GM21576 (cell line): Measurements from ENCODE around the gene SLC36A3.
A peak's percentile ranks its signal among the peaks of the same experiment; 100 is the strongest.
"Not testable (repeated sequence)": the region's sequence is repeated elsewhere in the genome, so short reads cannot be mapped to it uniquely, and the experiment has no call there.

ENCODE experiments used
- ATAC-seq: cut with Tn5 transposase; IDR thresholded peaks from one replicate; pipeline ENCODE4 v1.9.1; 2021; ENCODE audit warnings: mild to moderate bottlenecking, moderate library complexity; ENCODE audit not compliant: unreplicated experiment

Gene SLC36A3

GRCh38 chr5:151309266-151309665 lies 5.7 kb upstream of the SLC36A3 start:
- not testable (repeated sequence) for ATAC-seq

GRCh38 chr5:151298063-151298855 lies 5.3 kb downstream of the SLC36A3 start:
- ATAC-seq, result no peak

DNA sequence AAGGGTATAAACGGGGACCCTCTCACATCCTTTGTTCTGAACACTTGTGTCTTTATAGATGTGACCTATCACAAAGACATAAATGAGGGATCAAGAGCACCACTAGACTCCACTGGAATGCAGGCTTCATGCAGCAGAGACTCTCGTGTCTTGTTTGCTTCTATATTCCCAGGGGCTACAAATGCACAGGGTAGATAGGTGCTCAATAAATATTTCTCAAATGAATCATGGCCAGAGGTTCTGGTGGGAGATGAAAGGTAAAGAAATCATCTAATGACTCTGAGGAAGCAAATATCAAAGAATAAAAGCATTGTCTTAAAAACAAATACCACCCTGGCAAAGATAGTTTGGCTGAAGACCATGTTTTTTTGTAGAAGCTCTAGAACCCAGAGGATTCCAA lies 6.6 kb downstream of the SLC36A3 start:
- ATAC-seq, result no peak

- no peak for ATAC-seq
Measured at GRCh38 chr5:151296478-151296830, 7.1 kb downstream of the SLC36A3 start.

GRCh38 chr5:151295791-151296477 lies 7.6 kb downstream of the SLC36A3 start:
- ATAC-seq, result no peak

DNA sequence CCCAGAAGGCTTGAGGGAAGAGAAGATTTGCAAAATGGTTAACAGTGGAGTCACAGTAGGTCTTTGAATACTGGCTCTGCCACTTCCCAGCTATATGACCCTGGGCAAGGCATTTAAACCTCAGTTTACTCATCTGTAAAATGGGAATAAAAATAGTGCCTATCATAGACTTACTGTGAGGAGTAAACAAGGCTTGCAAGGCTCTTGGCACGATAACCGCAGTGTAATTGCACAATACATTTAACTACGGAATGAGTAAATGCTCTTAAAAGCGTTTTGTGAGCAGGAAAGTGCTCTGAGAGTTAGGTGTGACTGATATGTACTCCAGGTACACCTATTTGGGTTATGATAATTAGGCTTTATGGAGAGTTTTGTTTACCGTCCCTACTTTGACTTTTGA lies 8.4 kb downstream of the SLC36A3 start:
- no peak for ATAC-seq

- ATAC-seq, result no peak
Measured at GRCh38 chr5:151293624-151294023, 9.9 kb downstream of the SLC36A3 start.

GRCh38 chr5:151288180-151288579 lies 15.4 kb downstream of the SLC36A3 start:
- ATAC-seq, result peak; percentile 80

DNA sequence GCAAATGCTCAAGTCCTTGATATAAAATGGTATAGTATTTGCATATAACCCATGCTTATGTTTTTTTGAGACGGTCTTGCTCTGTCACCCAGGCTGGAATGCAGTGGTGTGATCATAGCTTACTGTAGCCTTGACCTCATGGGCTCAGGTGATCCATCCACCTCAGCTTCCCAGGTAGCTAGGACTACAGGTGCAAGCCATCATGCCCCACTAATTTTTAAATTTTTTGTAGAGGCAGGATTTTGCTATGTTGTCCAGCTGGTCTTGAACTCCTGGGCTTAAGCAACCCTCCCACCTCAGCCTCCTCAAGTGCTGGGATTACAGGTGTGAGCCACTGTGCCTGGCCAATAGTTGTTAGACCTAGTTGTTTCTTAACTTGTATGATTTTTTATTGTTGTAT lies 17.3 kb downstream of the SLC36A3 start:
- ATAC-seq, result no peak

DNA sequence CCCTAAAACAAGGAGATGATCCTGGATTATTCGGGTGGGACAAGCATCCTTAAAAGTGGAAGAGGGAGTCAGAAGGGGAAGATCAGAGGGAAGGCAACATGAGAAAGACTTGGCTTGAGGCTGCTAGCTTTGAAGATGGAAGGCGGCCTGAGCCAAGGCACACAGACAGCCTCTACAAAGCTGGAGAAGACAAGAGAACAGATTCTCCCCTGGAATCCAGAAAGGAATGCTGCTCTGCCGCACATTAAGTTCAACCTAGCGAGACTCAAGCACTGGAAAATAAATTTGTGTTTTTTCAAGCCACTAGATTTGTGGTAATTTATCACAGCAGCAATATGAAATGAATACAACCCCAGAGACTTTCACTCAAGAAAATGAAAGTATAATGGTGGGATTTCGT lies 17.9 kb downstream of the SLC36A3 start:
- ATAC-seq, result no peak

DNA sequence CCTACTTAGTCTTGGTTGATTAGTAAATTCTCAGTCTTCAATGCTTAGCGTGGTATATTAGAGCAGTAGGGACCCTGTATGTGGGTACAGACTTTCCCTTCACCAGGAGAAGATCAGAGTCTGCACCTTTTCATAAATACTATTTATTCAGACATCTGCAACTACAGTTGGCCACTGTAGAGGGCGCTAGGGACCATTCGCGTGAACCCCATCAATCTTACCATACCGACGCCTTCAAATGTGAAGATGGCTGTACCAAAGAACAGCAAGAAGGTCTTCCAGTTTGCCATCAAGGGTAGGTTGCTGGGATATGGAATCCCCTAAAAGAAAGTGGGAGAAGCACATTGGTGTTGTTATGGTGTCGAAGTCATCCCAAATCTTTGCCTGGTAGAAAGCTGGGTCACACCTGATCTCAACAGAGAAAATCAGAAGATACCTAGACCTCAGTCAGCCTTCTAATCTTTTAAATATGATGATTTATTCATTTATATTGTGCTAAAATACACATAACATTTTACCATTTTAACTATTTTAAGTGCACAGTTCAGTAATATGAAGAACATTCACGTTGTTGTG lies 19.1 kb downstream of the SLC36A3 start:
- ATAC-seq, result no peak

DNA sequence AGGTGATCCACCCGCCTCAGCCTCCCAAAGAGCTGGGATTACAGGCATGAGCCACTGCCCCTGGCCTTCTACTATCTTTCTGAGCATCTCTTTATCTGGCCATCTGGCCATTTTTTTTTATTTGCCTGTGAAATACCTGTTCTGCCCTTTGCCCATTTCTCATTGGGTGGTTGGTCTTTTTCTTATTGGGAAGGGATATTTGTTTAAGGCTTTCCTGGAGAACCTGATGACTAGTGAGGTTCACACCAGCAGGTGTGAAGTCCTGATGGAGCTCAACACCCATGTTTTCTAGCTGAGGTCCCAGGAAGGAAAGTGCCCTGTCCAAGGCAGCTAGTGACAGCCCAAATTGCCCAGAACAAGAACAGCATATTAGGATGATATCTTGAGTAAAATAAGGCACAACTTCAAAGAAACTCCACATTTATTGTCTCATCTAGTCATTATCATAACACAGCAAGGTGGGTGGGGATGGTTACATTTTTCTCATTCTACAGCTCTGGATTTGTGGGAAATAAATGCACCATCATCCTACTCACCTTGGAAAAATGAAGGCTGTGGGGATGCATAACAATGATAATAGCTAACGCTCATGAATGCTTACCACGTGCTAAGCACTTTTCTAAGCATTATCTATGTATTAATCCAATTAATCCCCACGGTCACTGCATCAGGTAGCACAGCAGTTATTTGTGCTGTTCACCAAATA lies 20.3 kb downstream of the SLC36A3 start:
- no peak for ATAC-seq

- no peak for ATAC-seq
Measured at GRCh38 chr5:151281001-151281639, 22.4 kb downstream of the SLC36A3 start.

- no peak for ATAC-seq
Measured at GRCh38 chr5:151280443-151280842, 23.1 kb downstream of the SLC36A3 start.

GRCh38 chr5:151278845-151279244 lies 24.7 kb downstream of the SLC36A3 start:
- ATAC-seq, result no peak

DNA sequence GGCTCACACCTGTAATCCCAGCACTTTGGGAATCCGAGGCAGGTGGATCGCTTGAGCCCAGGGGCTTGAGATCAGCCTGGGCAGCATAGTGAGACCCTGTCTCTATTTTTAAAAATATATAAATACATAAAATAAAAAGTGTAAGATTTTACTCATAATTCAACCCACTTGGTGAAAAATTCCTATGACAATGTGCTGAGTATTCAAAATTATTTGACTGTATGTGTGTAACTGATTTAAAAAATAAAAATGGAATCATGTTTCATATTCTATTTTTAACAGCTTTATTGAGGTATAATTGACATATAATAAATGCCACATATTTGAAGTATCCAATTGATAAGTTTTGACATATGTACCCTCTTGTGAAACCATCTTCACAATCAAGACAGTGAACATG lies 27.8 kb downstream of the SLC36A3 start:
- ATAC-seq, result no peak

DNA sequence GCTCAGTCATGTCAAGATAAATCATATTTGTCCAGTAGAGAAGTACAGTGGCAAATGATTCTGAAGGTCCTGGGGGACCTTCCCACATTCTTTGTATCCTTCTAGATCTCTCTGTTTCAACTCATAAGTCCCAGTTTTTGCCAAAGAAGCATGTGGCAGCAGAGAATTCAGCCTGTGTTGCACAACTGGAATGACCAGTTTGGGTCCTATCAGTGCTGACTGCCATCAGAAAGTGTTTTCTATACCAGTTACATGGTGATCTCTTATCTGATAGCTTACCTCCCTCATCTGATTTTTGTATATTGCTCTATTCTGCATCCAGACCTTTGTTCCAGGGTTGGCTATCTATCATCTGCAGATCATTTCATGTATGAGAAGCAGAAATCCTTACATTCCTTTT lies 28.9 kb downstream of the SLC36A3 start:
- no peak for ATAC-seq

DNA sequence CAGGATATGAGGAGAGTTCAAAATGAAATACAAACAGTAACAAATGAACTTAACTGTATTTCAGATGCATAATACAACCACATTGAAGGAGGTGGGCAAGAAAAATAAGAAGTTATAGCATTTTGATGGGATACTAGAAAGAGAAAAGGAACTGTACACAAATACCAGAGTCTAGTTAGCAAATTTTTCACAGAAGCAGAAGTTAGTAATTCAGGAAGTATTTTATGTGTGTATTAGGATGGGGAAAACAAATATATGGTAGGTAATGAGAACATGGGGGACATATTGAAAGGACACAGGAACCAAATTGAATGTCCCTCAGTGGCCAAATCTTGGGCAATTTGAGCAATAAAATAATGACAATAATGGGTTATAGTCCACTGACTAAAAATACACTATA lies 32.2 kb downstream of the SLC36A3 start:
- ATAC-seq, result no peak

- peak; percentile 78 for ATAC-seq
Measured at GRCh38 chr5:151270599-151270998, 33.0 kb downstream of the SLC36A3 start.

DNA sequence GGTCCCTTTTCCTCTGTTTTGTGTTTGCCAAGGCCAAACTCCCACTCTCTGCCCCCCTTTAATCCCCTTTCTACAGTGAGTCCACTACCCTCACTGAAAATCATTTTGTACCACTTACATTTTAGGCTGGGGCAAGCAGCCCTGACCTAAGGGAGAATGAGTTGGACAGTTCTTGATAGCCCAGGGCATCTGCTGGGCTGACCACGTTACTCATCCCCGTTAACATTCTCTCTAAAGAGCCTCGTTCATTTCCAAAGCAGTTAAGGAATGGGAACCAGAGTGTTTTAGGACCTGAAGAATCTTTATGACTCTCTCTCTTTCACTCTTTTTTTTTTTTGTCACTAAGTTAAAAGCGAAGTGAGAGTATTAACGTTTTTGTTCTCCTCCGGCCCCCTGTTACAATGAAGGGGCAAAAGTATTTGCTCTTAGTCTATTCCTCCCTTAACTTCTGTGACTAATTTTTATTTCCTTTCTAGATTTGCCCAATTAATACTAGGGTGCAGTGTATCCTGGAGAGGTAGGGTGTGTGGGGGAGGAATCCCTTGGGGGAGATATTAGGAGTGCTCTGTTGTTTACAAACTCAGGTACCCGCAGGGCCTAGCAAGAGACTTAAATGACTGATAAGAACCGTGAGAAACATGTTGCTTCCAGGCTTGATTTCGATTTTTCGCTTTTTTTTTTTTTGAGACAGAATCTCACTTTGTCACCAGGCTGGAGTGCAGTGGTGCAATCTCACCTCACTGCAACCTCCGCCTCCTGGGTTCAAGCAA lies 35.9 kb downstream of the SLC36A3 start:
- ATAC-seq, result no peak
